NK-92 treated with Interleukin-12 subunit alpha and Interleukin-12 subunit beta, amount 100 ng/mL, for 24 hours (cell line): ENCODE measurements around the gene ZDHHC7.
"Not testable (repeated sequence)": the region's sequence is repeated elsewhere in the genome, so short reads cannot be mapped to it uniquely, and the experiment has no call there.

Experiments used
- DNase-seq: peaks from one replicate; lab custom pipeline; 2025; lab: John Stamatoyannopoulos, UW

ZDHHC7 gene

GRCh38 chr16:85042606-85043005, 31.3 kb upstream of the ZDHHC7 start:
- no peak for DNase-seq

GRCh38 chr16:85042167-85042526, 30.8 kb upstream of the ZDHHC7 start:
- no peak for DNase-seq

GRCh38 chr16:85041219-85042166, 30.2 kb upstream of the ZDHHC7 start:
- no peak for DNase-seq

- no peak for DNase-seq
Measured at GRCh38 chr16:85040685-85041084, 29.4 kb upstream of the ZDHHC7 start.

- no peak for DNase-seq
Measured at GRCh38 chr16:85037721-85038120, 26.4 kb upstream of the ZDHHC7 start.

GRCh38 chr16:85037050-85037410, 25.7 kb upstream of the ZDHHC7 start:
- DNase-seq, result no peak

- no peak for DNase-seq
Measured at GRCh38 chr16:85036236-85037049, 25.1 kb upstream of the ZDHHC7 start.

- no peak for DNase-seq
Measured at GRCh38 chr16:85034591-85035433, 23.5 kb upstream of the ZDHHC7 start.

- DNase-seq, result no peak
Measured at GRCh38 chr16:85033171-85033570, 21.8 kb upstream of the ZDHHC7 start.

GRCh38 chr16:85032187-85032586, 20.9 kb upstream of the ZDHHC7 start:
- DNase-seq, result not testable (repeated sequence)

- DNase-seq, result no peak
Measured at GRCh38 chr16:85031451-85031850, 20.1 kb upstream of the ZDHHC7 start.

GRCh38 chr16:85029981-85030401, 18.7 kb upstream of the ZDHHC7 start:
- no peak for DNase-seq

- DNase-seq, result peak; percentile 20
Measured at GRCh38 chr16:85029408-85029784, 18.1 kb upstream of the ZDHHC7 start.

- peak; percentile 28 for DNase-seq
Measured at GRCh38 chr16:85028685-85029407, 17.5 kb upstream of the ZDHHC7 start.

GRCh38 chr16:85027958-85028684, 16.8 kb upstream of the ZDHHC7 start:
- DNase-seq, result no peak

GRCh38 chr16:85027349-85027957, 16.1 kb upstream of the ZDHHC7 start, which contains the start of gene KIAA0513:
KIAA0513 (plus strand) TSS chr16:85027795; CDS start chr16:85067072, 39,277 bp downstream.
- DNase-seq, result peak; percentile 86

GRCh38 chr16:85026703-85027102, 15.4 kb upstream of the ZDHHC7 start:
- DNase-seq, result no peak

GRCh38 chr16:85025781-85026653, 14.7 kb upstream of the ZDHHC7 start:
- DNase-seq, result no peak

- DNase-seq, result no peak
Measured at GRCh38 chr16:85019659-85020245, 8.4 kb upstream of the ZDHHC7 start.
